GM13977 (cell line): ENCODE measurements around the gene EIF2B2.
"Not testable (repeated sequence)": the region's sequence is repeated elsewhere in the genome, so short reads cannot be mapped to it uniquely, and the experiment has no call there.

Source experiments
- DNase-seq: peaks from one replicate; pipeline ENCODE4 v3.0.0; 2012; ENCODE audit warnings: low spot score
- CTCF ChIP-seq: IDR thresholded peaks from 2 replicates; pipeline ENCODE4 v1.5.1; 2012; ENCODE audit warnings: mild to moderate bottlenecking, control low read depth; ENCODE audit not compliant: insufficient read depth; ENCODE audit errors: extremely low read depth, missing control alignments
- in situ Hi-C: fragments of 300-500 bp; cut with MboI; formaldehyde crosslinking; loops from one replicate; pipeline ENCODE4 v1.12.0; 2022; ENCODE audit warnings: low sequenced_read_pairs, low pct_unique_long_range_greater_than_20kb, mixed read lengths, inconsistent platforms; ENCODE audit not compliant: unreplicated experiment

Gene EIF2B2

GRCh38 chr14:74988131-74988530, 14.6 kb upstream of the EIF2B2 start:
- in situ Hi-C loops: no loop called here
- TF ChIP-seq CTCF: no peak
- DNase-seq: no peak

- in situ Hi-C loops: no loop called here
- TF ChIP-seq CTCF: no peak
- no peak for DNase-seq
Measured at GRCh38 chr14:74988993-74989392, 13.7 kb upstream of the EIF2B2 start.

GRCh38 chr14:74994182-74994581, 8.5 kb upstream of the EIF2B2 start:
- DNase-seq, in situ Hi-C loops: not testable (repeated sequence)

GRCh38 chr14:74995781-74996180, 6.9 kb upstream of the EIF2B2 start:
- DNase-seq, in situ Hi-C loops: not testable (repeated sequence)

- in situ Hi-C loops: no loop called here
- TF ChIP-seq CTCF: no peak
- no peak for DNase-seq
Measured at GRCh38 chr14:75001261-75001660, 1.5 kb upstream of the EIF2B2 start.

- no peak for TF ChIP-seq CTCF
- DNase-seq: no peak
- in situ Hi-C loops: no loop called here
Measured at GRCh38 chr14:75001899-75002298, 822 bp upstream of the EIF2B2 start.

GRCh38 chr14:75003250-75004027, 718 bp downstream of the EIF2B2 start:
- in situ Hi-C loops: no loop called here
- TF ChIP-seq CTCF: no peak
- DNase-seq: no peak

GRCh38 chr14:75005357-75005756, 2.6 kb downstream of the EIF2B2 start:
- in situ Hi-C loops: no loop called here
- TF ChIP-seq CTCF: no peak
- no peak for DNase-seq
